Non-pigmented ciliary epithelial cell (primary cell): ENCODE results near the gene ZNF385B.
"Not testable (repeated sequence)": the region's sequence is repeated elsewhere in the genome, so short reads cannot be mapped to it uniquely, and the experiment has no call there.

Source experiments
- DNase-seq: peaks from one replicate; pipeline ENCODE4 v3.0.0-alpha.2; 2010; ENCODE audit warnings: low read depth

Gene ZNF385B

DNA sequence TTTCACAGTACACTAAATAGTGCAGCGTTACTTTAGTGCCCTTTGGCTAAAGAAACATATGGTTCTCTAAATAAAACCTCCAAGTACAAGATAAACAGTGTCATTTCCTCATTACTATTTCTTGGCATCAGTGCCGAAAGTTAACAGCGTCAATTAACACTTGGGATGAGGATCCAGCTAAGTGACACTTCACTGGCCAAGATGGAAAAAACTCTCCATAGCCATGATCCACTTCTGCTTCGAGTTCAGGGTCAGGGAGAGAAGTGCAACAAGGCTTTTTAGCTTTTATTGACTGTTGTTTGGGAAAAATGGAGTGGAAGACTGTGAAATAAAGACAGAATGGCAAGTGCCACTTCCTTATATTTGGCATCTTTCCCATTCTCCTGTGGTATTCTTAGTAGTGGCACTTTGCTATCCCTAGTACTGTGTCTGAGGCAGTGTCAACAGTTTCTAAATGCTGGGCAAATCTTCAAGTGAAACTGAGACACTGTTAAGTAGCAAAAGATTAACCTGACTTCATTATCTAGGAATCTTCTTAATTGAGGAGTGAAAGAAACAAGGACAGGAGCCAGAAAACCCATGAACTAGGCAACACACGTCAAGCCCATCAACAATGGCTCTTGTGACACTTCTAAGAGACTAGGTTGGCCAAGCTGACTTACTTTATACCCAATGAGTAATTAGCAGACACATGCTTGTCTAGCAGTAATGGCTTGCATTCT is 374.2 kb downstream of the ZNF385B start:
- no peak for DNase-seq

DNA sequence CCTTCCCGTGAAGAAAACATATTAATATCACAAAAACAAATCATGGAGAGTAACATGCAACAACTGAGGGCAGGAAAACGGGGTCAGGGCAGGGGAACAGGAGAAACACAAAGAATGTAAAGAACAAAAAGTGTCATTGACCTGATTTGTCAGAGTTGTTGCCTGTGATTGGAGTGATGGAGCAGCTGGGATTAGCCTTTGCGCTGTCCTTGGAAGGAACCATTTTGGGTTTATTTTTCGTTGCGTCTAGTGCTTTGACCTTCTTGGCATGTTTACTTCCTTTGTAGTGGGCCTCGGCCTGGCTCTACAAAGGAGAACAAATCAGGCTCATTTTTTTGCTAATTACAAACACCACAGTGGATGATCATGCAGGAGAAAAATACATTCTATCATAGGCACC is 378.3 kb downstream of the ZNF385B start:
- no peak for DNase-seq

GRCh38 chr2:179479947-179480346 is 381.5 kb downstream of the ZNF385B start:
- no peak for DNase-seq

- DNase-seq, result no peak
These were observed 382.6 kb downstream of the ZNF385B start for GRCh38 chr2:179478771-179479170.

GRCh38 chr2:179470992-179471391 is 390.4 kb downstream of the ZNF385B start:
- no peak for DNase-seq

- no peak for DNase-seq
These were observed 391.3 kb downstream of the ZNF385B start for GRCh38 chr2:179470089-179470488.

GRCh38 chr2:179467960-179468359 is 393.5 kb downstream of the ZNF385B start:
- DNase-seq, result no peak

- DNase-seq, result no peak
These were observed 394.3 kb downstream of the ZNF385B start for GRCh38 chr2:179467111-179467510.

DNA sequence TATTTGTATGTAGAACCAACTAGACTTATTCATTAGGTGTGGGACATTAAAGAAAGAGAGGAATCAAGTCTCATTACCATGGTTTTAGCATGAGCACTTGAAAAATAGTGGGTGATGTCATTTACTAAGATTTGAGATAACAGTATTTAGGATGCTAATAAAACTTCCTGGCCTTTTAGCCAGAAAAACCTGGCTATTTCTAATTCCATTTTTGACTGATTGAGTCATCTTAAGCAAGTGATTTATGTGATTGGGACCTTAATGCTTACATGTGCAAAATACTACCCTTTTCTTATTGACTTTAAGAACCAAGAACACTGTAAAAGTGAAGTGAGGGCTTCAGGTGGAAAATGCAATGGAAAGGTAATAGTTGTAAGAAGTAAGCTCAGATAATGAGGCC is 400.0 kb downstream of the ZNF385B start:
- no peak for DNase-seq

- peak; percentile 96 for DNase-seq
These were observed 401.1 kb downstream of the ZNF385B start for GRCh38 chr2:179460181-179460929.

GRCh38 chr2:179458113-179458512 is 403.3 kb downstream of the ZNF385B start:
- not testable (repeated sequence) for DNase-seq

DNA sequence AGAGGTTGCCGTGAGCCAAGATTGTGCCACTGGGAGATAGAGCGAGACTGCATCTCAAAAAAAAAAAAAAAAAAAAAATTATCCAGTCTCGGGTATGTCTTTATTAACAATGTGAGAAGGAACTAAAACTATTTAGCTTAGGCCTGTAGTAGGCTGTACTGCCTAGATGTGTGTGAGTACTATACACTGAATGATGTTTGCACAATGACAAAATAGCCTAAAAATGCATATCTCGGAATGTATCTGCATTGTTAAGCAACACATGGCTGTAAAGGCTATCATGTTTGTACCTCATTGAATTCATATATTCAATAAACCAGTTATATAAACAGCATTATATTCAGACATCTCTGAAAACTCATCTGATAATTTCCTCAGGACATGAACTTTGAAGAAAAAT is 405.6 kb downstream of the ZNF385B start:
- DNase-seq, result no peak

DNA sequence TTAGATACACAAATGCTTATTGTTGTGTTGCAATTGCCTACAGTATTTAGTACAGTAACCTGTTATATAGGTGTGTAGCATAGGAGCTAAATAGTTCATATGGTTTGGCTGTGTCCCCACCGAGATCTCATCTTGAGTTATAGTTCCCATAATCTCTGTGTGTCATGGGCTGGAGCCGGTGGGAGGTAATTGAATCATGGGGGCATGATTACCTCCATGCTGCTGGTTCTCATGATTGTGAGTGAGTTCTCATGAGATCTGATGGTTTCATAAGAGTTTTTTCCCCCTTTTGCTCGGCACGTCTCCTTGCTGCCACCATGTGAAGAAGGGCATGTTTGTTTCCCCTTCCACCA is 406.3 kb downstream of the ZNF385B start:
- DNase-seq, result no peak

DNA sequence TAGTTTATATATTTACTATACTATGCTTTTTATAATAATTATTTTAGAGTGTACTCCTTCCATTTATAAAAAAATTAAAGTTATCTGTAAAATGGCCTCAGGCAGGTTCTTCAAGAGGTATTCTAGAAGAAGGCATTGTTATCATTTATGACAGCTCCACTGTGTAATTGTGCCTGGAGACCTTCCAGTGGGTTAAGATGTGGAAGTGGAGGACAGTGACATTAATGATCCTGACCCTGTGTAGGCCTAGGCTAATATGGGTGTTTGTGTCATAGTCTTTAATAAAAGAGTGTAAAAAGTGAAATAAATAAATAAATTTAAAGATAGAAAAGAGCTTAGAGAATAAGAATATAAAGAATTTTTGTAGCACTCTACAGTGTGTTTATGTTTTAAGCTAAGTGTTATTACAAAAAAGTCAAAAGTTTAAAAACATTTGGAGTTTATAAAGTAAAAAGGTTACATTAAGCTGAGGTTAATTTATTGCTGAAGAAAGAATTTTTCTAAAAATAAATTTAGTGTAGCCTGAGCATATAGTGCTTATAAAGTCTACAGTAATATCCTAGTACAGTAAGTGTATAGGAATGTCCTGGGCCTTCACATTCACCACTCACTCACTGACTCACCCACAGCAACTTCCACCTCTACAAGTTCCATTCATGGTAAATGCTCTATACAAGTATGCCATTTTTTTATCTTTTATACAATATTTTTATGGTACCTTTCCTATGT is 406.8 kb downstream of the ZNF385B start:
- DNase-seq, result peak; percentile 94

GRCh38 chr2:179449010-179449409 is 412.4 kb downstream of the ZNF385B start:
- DNase-seq, result no peak

- no peak for DNase-seq
These were observed 413.5 kb downstream of the ZNF385B start for GRCh38 chr2:179447839-179448447.

DNA sequence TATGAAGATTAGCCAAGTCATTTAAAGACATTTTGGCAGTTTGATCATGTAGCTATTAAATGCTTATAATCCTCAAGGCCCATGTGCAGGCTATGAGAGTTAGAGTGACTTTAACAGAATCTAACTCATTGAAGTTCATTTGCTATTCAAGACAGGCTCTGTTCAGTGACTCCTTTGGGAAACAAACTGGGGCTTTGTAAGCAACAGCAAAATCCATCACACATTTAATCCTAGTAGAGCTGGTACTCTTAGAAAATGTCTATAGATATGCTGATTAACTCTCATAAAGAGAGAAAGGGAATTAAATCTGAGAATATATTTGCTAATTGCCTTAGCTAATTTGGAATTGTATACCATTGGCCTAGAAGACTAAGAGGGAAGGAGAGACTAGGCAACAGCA is 414.0 kb downstream of the ZNF385B start:
- DNase-seq, result no peak

DNA sequence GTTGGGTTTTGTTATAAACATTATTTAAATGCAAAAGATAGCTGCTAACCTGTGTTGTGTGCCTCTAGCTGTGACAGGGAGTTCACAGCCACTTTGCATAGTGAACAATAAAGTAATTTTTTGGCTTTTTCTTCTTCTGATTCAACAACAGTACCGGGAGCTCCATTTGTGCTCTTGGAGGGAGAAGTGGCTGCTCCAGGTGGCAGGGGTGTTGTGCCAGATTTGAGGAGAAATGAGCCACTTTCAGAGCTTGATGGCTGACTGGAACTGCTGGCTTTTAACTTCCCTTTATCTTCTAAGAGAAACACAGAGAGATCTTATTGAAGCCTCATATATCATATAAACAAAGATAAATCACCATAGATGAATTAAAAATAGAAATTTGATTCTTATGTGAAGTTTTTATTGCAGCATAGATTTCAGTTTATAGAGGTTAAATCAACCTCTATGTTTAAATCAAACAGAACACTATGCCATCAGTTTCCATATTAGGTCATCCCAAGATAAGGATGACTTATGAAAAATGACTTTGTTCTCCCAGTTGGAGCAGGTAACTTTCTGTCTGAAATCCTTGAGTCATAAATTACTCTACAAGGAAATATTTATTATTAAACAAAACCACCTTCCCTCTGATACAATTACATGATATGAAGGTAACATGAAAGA is 414.8 kb downstream of the ZNF385B start:
- DNase-seq, result no peak

GRCh38 chr2:179444056-179444455 is 417.4 kb downstream of the ZNF385B start:
- no peak for DNase-seq

GRCh38 chr2:179443180-179443579 is 418.2 kb downstream of the ZNF385B start:
- no peak for DNase-seq

GRCh38 chr2:179442206-179442605 is 419.2 kb downstream of the ZNF385B start:
- no peak for DNase-seq

DNA sequence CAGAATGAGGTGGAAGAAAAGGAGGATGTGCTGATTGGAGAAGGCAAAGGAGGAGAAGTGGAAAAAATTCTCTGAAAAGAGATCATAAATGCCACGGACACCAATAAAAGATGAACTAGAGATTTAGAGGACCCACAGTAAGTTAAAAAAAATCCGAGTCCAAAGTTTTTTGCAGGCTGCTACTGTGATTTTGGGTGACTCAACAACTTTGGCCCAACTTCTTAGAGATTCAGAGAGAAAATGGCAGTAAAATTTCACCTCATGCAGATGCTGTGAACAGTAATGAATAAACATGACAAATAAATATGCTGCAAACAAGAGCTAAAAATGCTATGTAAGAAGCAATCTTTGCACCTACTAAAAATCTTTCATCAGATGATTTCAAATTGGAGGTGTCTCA is 419.9 kb downstream of the ZNF385B start:
- DNase-seq, result no peak
